ENCODE measurements around the gene GCH1.

GCH1 gene

DNA sequence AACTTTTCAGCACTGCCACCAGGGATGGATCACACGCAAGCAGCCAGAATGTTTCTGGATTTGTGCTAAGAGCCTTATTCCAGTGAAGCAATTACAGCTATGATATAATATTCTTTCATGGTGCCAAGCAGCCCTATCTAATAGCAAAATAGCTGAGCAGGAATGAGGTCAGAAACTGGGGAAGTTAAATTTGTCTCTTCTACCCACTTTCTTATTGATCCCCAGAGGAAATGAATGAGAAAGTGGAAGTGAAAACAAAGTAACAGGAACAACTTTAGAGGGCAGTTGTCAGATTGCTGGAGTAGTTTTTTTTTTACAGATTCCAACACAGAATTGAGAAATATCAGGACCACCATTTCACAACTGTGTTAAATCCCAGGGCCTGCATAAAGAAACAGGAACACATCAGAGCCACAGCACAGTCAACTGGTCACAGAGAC is 44.8 kb downstream of the GCH1 start:
- DNase-seq: peak; percentile 93

DNA sequence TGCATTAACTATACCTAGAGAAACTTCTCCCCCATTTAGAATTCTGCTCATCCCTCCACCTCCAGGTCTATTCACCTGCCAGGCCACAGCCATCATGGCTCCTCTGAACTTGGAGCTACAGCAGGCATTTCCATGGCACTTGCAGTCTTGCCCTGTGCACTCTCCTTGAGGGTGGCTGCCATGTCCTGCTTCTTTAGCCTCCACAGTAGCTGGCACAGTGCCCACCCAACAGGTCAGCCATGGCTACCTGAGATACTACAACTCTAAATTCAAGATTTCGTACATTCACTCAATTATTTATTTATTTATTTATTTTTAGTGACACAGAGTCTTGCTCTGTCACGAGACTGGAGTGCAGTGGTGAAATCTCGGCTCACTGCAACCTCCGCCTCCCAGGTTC is 46.5 kb downstream of the GCH1 start:
- DNase-seq: no peak

DNA sequence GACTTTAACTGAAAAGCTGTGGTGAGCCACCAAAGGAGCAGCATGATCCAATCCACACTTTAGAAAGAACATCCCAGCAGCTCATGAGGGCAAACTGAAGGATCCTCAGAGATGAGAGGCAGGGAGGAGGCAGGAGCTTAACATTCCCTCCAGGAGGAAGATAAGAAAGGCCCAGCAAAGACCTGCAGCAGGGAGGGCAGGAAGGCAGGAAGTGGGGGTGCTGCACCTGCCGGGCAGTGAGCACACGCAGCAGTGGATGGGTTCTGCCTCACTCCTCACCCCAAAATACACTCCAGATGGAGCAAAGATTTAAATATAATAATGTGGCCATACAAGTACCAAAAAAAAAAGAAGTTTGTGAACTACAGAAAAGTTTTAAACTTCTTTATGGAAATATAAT is 48.4 kb downstream of the GCH1 start:
- no peak for DNase-seq

DNA sequence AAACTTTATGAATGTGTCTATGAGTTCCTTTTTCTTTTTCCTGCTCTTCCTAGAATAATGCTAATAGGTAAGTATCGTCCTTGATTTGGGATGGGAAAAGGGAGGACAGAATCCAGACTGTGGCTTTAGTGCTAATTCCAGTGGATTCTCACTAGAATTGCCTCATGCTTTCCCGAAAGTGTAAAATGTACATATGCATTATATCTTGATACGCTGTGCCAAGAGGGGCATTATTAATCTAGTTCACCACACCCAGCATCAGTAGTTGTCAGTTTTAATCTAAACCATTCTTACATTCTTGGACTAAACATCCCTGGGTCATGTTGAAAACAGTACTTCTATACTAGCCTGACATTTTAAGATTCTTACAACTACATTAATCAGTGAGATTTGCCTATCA is 49.3 kb downstream of the GCH1 start:
- DNase-seq: no peak

DNA sequence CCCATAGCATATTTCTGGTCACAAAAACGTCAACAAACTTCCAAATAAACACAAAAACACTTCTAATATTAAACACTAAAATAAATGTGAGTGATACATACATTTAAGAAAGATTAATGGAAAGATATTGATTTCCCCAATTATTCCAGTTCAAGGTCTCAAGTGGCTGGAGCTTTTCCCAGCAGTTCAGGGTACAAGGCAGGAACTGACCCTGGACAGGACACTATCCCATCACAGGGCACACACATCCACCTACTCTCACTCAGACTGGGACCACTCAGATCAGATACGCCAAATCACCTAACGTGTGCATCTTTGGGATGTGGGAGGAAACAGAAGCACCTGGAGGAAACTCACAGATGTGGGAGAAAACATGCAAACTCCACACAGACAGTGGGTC is 50.4 kb downstream of the GCH1 start:
- DNase-seq: no peak

DNA sequence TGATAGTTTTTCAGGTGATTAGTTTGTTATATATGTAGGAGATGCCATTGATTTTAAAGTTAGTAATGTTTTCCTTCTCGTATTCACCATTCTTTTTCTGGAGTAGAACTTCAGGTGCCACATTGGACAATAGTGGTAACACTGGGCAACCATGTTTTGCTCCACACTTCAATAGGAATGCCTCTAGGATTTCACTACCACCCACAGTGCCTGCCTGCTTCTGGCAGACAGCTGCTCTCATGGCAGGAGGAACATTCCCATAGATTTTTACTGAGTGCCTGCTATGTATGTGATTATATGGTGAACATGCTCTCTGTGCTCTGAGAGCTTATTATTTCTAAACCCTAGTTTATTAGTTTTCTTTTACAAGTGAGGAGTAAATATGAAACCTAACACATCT is 53.7 kb downstream of the GCH1 start:
- DNase-seq: no peak

DNA sequence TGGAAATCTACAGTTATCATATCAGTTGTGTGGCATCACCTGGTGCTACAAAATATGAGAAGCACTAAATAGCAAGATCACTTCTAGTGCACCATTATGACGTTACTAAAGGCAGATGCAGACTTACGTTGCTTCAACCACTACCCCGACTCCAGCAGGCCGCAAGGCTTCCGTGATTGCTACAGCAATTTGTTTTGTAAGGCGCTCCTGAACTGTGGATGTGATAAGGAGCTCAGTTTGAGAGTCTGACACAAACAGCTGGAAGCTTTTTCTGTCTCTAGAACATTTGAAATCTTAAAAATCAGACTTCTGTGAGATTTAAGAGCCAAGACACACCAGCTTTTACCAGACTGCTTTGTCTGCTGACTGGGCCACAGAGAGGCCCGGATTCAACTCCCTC is 57.0 kb downstream of the GCH1 start:
- no peak for DNase-seq

DNA sequence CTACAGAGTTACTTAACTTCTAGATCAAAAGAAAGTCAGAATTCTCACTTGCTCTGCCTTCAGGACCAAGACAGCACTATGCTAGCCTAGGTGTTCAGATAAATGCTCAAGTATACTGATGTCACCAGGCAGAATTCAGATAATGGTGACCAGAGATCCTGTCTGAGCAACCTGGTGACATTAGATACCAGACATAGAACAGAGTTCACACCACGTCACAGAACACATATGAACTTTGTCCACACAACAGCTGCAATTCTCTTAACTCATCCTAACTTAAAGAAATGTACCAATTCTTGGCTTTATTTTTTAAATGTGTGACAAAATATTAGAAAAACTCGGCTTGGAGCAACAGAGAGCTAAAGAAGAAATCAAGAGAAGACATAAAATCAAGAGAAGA is 58.1 kb downstream of the GCH1 start:
- no peak for DNase-seq

DNA sequence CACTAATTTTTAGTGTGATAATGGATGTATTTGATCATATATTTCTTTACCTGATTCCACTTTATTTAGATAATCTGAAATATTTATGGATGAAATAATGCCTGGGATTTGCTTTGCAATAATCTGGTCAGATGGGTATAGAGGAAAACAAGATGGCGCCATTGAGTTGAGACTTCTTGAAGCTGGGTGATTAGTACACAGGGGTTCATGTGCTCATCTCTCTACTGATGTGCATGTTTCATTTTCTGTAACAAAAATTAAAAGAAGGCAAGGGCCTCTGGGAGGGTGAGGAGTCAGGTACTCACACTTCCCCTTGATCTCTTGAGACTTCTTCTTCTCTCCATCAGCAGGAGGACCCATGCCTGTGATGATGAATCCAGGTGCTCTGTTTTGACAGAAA is 61.8 kb downstream of the GCH1 start:
- no peak for DNase-seq

DNA sequence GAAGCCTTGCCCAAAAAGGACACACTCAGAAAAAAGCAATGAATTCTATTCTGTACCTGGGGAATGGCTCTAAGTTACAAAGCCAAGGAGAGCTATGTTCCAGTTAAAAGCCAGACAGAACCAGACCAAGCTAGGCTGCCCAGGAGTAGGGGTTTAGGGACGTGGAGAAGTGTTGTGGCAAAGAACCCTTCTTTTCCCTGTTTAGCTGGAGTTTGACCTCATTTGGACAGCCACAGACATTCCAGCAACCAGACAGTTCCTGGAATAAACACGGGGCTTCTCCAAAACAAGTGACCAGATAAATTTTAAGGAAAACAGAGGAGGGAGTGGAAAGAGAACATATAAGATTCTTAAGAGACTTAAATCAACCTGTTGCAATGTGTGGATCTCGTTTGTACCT is 62.3 kb downstream of the GCH1 start:
- DNase-seq: no peak

DNA sequence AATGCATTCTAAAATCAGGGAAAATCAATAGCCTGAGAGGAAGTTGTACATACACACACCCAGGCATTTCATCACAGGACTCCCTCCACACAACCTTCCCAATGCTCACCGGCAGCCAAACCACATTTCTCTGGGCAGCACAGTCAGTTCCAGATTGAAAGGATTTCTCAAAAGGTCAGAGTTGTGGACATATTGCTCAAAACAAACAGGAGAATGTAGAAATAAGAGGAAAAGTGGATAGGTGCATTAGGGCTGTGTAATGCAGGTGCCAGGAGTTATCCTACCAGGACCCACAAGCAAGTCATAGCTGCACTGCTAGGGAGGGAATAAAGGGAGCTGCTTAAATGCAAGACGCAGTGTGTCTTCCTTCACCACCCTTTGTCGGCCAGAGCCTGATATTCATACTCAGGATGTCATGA is 62.9 kb downstream of the GCH1 start:
- no peak for DNase-seq

DNA sequence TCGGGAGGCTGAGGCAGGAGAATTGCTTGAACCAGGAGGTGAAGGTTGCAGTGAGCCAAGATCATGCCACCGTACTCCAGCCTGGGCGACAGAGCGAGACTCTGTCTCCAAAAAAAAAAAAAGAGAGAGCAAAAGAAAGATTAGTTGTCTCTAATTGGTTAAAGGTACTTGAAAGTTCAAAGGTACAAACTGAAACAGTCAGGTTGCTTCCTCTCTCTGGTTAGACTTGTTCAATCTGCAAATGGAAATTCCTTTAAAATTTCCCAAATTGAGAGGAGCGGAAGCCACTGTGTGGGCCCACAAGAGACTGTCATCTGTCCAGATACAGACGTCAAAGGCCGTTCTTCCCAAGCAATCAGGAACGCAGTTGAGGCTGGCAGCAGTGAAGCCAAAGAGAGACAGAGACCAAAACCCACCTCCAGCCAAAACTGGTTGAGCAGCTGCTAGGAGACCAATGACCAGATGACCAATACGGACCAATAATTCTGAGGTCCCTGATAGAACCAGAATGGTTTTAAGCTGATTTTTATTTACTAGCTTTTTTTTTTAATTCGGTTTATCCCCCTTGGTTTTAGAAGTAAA is 63.6 kb downstream of the GCH1 start:
- DNase-seq: no peak

DNA sequence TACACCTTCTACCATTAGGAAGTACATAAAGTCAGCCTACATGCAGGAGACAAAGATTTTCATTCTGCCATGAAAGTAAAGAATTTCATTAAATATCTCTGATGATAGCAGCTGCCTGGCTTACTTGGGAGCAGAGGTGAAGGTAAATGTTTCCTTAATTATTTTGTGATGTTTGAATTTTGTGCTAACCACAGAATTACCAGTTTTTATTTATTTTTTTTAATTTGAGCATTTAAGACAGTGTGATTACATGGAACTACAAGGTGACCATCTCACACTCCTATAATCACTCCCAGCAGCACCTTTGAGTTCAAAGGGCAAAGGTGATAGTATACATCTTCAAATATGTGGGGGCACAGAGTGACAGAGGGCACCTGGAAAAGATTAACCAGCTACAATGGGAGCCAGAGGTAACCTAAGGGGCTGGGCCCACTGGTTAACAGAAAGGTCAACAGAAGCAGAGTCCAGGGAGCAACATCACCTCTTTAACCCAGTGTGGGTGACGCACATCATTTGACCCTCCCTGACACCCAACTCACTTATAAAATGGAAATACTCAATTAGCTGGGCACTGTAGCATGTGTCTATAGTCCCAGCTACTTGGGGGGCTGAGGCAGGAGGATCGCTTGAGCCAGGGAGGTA is 65.0 kb downstream of the GCH1 start:
- DNase-seq: no peak

DNA sequence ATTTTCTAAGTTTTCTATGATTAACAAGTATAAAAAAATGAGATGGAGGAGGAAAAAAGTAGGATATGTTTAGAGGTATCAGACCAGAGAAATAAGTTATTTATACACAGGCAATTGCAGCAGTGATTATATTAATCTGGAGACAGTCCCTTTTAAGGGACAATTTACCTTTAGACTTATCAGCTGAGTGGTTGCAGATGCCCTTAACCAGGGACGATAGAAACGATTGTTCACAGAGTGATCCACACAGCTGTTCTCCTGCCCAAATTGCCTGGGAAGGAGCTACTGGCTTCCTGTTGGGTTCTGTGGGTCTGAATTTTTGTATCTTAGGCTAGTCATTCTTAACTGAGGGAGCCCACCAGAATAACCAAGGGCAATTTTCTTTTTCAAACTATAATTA is 66.4 kb downstream of the GCH1 start:
- no peak for DNase-seq

DNA sequence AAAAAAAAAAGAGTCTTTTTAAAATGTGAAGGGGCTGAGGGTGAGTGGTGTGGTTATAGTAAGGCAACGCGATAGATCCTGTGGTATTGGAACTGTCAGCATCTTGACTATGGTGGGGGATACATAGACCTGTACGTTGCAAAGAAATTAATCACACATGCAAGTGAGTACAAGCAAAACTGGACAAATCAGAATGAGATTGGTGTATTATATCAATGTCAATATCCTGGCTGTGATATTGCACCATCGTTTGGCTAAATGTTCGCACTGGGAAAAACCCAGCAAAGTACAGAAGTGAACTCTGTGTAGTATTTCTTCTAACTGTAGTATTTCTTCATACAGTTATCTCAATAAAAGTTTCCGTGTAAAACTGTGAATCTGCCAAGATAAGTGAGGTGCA is 67.9 kb downstream of the GCH1 start:
- no peak for DNase-seq

DNA sequence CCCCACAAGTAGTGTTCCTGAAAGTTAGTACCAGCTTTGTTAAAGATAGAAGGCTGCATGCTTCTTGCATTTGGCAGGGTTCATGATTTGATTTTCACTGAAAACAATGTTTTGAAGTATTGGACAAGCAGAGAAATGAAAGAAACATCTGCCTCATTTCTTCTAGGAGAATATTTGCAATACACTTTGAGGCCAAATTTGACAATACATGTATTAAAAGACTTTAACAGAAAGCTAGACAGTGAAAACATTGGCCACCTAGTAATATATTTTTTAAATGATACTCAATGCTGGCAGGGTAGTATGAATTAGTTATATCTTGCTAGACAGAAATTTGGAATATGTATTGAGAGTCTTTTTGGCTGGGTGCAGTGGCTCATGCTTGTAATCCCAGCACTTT is 68.5 kb downstream of the GCH1 start:
- DNase-seq: no peak

DNA sequence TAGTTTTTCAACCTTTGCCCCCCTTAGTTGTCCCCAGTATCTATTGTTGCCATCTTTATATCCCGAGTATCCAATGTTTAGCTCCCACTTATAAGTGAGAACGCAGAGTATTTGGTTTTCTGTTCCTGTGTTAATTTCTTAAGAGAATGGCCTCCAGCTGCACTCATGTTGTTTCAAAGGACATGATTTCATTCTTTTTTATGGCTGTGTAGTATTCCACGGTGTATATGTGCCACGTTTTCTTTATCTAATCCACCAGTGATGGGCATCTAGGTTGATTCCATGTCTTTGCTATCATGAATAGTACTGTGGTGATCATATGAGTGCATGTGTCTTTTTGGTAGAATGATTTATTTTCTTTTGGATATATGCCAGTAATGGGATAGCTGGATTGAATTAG is 72.0 kb downstream of the GCH1 start:
- DNase-seq: no peak

DNA sequence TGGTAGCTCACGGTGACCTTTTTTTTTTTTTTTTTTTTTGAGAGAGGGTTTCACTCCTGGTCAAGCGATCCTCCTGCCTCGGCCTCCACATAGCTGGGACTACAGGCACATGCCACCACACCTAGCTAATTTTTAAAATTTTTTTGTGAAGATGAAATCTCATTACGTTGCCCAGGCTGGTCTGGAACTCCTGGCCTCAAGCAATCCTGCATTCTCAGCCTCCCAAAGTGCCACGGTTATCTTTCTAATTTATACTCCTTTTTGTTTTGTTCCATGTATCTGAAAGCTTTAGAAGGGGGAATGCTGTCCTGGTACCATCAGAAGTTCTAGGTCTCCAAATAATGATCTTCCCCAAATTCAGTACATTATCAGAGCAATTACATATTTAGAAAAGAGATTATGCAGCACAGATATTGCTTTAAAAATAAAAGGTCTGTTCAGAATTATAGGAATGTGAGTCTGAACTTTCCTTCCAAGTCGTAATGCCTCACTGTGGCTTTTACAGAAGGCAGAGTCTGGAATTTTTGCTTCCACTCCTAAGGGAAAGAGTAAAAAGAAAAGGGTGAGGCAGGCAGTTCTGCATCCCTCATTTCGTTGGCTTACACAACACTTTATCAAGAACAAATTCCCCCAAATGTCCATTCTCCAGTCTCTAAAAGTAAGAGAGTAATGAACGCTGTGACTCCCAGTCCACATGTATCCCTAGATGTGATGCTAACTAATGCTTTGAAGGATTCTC is 73.0 kb downstream of the GCH1 start:
- DNase-seq: no peak

DNA sequence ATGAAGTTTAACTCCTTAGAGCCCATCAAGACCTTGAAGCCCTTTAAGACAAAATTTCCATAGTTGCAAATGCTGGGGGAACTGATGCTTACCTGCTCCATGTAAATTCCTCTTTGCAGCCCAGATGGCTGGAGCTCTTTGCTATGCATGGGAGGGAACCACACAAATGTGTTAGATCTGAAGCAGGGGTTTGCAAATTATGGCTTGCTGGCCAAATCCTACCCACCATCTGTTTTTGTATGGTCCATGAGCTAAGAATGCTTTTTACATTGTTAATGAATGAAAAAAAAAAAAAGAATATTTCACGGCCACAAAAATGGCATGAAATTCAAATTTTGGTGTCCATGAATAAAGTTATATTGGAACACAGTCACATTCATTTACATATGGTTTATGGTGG is 74.6 kb downstream of the GCH1 start:
- DNase-seq: no peak

DNA sequence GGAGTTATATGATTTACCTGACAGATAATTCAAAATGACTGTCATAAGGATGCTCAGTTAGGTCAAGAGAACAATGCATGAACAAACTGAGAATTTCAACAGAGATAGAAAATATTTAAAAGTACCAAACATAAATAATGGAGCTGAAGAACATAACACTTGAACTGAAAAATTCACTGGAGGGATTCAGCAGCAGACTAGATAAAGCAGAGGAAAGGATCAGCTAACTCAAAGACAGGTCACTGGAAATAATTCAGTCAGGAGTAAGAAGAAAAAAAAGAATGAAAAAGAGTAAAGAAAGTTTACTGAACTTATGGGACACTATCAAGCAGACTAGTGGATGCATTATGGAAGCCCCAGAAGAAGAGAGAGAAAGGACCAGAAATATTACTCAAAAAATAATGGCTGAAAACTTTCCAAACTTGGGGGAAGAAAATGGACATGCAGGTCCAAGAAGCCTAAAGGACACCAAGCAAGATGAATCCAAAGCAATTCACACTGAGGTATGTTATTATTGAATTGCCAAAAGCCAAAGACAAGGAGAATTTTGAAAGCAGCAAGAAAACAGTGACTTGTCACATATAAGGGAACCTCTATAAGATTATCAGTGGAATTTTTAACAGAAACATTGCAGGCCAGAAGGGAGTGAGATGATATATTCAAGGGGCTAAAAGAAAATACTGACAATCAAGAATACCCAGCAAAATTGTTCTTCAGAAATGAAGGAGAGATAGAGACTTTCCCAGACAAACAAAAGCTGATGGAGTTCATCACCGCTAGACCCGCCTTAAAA is 78.7 kb downstream of the GCH1 start:
- no peak for DNase-seq

DNA sequence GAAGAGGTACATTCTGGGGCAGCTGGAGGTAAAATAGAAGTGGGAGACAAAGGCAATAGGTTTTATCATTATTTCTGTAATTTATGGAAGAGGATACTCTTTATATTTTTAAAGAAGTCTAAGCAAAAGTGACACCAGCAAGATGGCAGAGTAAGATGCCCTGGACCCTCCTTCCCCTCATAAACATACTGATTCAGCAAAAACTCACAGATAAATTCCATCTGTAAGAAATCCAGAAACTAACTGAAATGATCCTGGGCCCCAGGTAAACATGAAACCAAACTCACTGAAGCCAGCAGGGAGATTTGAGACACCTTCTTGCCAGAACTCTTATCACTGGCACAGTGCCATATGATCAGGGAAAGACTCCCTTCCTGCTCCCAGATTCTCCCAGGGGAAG is 79.9 kb downstream of the GCH1 start:
- no peak for DNase-seq

DNA sequence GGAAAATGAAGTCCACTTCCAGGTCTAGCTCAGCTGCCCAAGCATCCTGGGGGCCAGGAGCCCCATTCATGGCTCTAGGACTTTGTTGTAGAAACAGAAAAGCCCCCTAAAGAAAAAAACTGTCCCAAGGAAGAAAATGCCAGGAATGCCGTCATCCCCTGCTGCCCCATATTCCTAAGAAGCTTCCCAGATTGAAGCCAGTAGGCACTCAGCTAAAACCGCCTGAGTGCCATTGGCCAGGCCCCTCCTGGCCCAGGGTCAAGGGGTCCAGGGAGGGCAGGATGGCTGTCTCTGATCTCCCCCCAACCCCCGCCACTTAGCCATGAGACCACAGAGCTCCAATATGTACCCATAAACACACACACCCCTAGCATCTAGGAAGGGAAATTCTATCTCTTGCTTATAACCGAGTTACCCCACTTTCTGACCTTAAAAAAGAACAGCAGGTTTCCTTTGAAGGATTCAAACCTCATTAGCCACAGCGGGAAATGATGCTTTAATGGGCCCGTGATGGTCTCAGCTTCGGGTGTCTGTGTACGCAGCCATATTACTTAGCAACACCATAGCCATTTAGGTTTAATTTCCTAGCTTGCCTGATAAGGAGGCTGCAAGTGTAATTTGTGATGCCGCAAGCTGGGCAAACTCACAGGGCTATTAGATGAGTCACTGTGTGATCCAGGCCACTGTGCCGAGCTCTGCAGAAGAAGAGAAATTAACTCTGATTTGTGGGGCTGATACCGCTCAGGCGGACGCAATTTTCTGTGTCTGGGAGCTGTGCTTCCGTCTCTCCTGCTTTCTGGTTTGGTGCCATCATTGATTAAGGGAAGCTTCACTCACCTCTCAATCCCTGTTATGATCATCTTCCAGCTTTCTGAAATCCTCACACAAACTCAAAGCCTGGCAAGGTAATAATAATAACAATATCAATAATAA is 84.2 kb downstream of the GCH1 start:
- no peak for DNase-seq

DNA sequence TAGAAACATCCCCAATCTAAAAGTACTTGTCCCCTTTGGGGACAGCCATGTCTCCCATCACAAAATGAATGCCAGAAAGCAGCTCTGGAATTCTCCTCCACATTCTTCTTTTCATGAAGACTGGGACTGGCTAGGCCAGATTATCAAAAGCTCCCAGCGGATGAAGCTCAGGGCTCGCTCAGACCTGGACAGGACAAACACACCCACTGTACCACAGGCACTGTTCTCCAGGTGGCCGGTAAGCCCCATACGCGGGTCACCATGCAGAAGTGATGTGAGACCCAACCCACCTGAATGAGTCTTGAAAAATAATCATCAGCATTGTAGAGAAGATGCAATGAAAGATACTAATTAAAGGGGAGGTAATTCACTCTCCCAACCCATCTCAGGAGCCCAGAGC is 85.1 kb downstream of the GCH1 start:
- no peak for DNase-seq

All from suppressor macrophage treated with lipopolysaccharide for 4 hours (primary cell).